Natural killer cell (primary cell): ENCODE data around the gene DSTYK. TPM values are rescaled to one million over a fixed set of nuclear protein-coding genes. Genes with fewer than 3 reads are reported as not detected.

Source experiments
- ATAC-seq, 3 donors: fragments of 150-1000 bp in 2 of 3; fragments of 200-7000 bp in 1 of 3; cut with Tn5 transposase; 1 replicate in 1 of 3; 2 replicates in 2 of 3; pipeline ENCODE4 v1.10.0; 2021; ENCODE audit warnings: mild to moderate bottlenecking in 2 of 3, moderate library complexity in 2 of 3
- DNase-seq, 2 donors: peaks; one replicate each; pipeline versions ENCODE4 v3.0.0 to v3.0.0-alpha.2; 2013 to 2021; ENCODE audit warnings: mixed read lengths in 1 of 2
- H3K27ac ChIP-seq: one replicate; pipeline ENCODE4 v1.5.1; 2013; ENCODE audit warnings: mild to moderate bottlenecking, low read length
- H3K27me3 ChIP-seq: one replicate; pipeline ENCODE4 v1.6.1; 2013; ENCODE audit warnings: low read length; ENCODE audit not compliant: control insufficient read depth, insufficient read depth
- H3K36me3 ChIP-seq: one replicate; pipeline ENCODE4 v1.6.1; 2013; ENCODE audit warnings: low read length; ENCODE audit not compliant: control insufficient read depth, insufficient read depth
- H3K4me1 ChIP-seq: one replicate; pipeline ENCODE4 v1.6.1; 2013; ENCODE audit warnings: low read length; ENCODE audit not compliant: control insufficient read depth, insufficient read depth
- H3K4me3 ChIP-seq: one replicate; pipeline ENCODE4 v1.5.1; 2013; ENCODE audit warnings: low read length
- H3K9me3 ChIP-seq: one replicate; pipeline ENCODE4 v1.6.1; 2013; ENCODE audit warnings: low read length; ENCODE audit not compliant: control insufficient read depth, insufficient read depth
- H3K27ac Mint-ChIP-seq, 2 donors: one replicate each; pipeline ENCODE4 v1.8.0; 2022; ENCODE audit warnings: mild to moderate bottlenecking in 2 of 2, mixed read lengths in 2 of 2, moderate library complexity in 1 of 2
- H3K27me3 Mint-ChIP-seq, 2 donors: one replicate each; pipeline ENCODE4 v1.8.0; 2022; ENCODE audit warnings: low read depth in 2 of 2, mixed read lengths in 2 of 2
- H3K36me3 Mint-ChIP-seq: one replicate; pipeline ENCODE4 v1.8.0; 2022; ENCODE audit warnings: mixed read lengths
- H3K4me1 Mint-ChIP-seq, 2 donors: one replicate each; pipeline ENCODE4 v1.8.0; 2022; ENCODE audit warnings: mixed read lengths in 2 of 2
- H3K4me3 Mint-ChIP-seq: one replicate; pipeline ENCODE4 v1.8.0; 2022; ENCODE audit warnings: mild to moderate bottlenecking, moderate library complexity, mixed read lengths
- H3K9me3 Mint-ChIP-seq, 2 donors: one replicate each; pipeline ENCODE4 v1.8.0; 2022; ENCODE audit warnings: mixed read lengths in 2 of 2
- WGBS: methylation state at CpG from one replicate; pipeline ENCODE4 v1.1.7; 2013; ENCODE audit warnings: missing lambda C conversion rate; ENCODE audit not compliant: insufficient coverage; 5-methylcytosine and 5-hydroxymethylcytosine counted together
- intact Hi-C: fragments of 100-400 bp; cut with micrococcal nuclease; formaldehyde crosslinking; loops from one replicate; pipeline ENCODE4 v1.14.2; 2022
- total RNA-seq, 4 donors: library from RNA; stranded (reverse); fragments of 120-200 nt in 1 of 4; gene quantifications; one replicate each; pipeline versions ENCODE4 v1.2.3 to v1.2.4, GENCODE V29; 2013 to 2022
- TF ChIP-seq, protein P1 (sequence below): fragments of 200-600 bp; IDR thresholded peaks from one replicate; pipeline ENCODE4 v1.8.0; 2022; ENCODE audit warnings: antibody characterized with exemption

The DSTYK gene
- total RNA-seq, 3 donors from 2014 or later (not counting 1 experiment from before 2014, with no cell fraction given) = 9.9 to 17.5 (median 14.9) TPM

DNA sequence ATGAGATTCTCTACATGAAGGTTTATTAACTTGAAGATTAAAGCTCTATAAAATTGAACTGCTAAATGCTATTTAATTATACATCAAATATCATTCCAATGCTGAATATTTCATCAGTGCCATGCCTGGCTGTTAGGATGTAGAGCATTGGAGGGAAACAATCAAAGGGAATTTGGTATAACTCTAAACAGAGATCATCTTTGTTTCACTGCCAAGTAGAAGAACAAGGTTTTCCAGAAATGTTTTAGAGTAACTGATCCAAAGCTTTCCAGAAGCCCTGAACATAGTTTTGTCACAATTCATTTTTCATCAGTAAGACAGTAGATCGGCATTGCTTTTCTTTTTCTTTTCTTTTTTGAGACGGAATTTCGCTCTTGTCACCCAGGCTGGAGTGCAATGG lies 5.9 kb upstream of the DSTYK start:
- Histone ChIP-seq H3K36me3 (no peaks in the 10 kb centered on the region), H3K27ac (no peak overlapping the region), H3K27me3 (no peaks in the 10 kb centered on the region), H3K4me3 (no peak overlapping the region), H3K4me1 (no peaks in the 10 kb centered on the region), H3K9me3 (no peaks in the 10 kb centered on the region)
- Mint-ChIP-seq H3K27me3 (peaks cover 11 to 17% of the 10 kb centered on the region in 2 donors), H3K4me1 (peaks cover under 1 to 2% of the 10 kb centered on the region in 2 donors), H3K9me3 (no peaks in the 10 kb centered on the region), H3K4me3 (no peak overlapping the region), H3K36me3 (no peaks in the 10 kb centered on the region), H3K27ac (no peak overlapping the region)
- TF ChIP-seq, protein P1, sequence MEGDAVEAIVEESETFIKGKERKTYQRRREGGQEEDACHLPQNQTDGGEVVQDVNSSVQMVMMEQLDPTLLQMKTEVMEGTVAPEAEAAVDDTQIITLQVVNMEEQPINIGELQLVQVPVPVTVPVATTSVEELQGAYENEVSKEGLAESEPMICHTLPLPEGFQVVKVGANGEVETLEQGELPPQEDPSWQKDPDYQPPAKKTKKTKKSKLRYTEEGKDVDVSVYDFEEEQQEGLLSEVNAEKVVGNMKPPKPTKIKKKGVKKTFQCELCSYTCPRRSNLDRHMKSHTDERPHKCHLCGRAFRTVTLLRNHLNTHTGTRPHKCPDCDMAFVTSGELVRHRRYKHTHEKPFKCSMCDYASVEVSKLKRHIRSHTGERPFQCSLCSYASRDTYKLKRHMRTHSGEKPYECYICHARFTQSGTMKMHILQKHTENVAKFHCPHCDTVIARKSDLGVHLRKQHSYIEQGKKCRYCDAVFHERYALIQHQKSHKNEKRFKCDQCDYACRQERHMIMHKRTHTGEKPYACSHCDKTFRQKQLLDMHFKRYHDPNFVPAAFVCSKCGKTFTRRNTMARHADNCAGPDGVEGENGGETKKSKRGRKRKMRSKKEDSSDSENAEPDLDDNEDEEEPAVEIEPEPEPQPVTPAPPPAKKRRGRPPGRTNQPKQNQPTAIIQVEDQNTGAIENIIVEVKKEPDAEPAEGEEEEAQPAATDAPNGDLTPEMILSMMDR = no peak
- intact Hi-C loops = no loop called here
- ATAC-seq = no peak
- DNase-seq = no peak
- WGBS = 89% methylated on average over 3 of the region's 3 CpGs

DNA sequence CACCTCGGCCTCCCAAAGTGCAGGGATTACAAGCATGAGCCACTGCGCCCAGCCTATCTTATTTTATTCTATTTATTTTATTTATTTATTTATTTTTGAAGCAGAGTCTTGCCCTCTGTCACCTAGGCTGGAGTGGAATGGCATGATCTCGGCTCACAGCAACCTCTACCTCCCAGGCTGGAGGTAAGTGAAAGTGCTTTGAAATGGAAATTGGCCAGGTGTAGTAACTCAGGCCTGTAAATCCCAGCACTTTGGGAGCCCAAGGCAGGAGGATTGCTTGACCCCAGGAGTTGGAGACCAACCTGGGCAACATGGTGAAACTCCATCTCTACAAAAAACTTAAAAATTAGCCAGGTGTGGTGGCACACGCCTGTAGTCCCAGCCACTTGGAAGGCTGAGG lies 5.1 kb upstream of the DSTYK start:
- Mint-ChIP-seq H3K27me3 (peaks cover 5 to 17% of the 10 kb centered on the region in 2 donors), H3K27ac (no peak overlapping the region), H3K4me3 (no peak overlapping the region), H3K4me1 (peaks cover 9 to 10% of the 10 kb centered on the region in 2 donors), H3K9me3 (no peaks in the 10 kb centered on the region), H3K36me3 (no peaks in the 10 kb centered on the region)
- Histone ChIP-seq H3K4me1 (peaks cover 4% of the 10 kb centered on the region), H3K9me3 (no peaks in the 10 kb centered on the region), H3K36me3 (no peaks in the 10 kb centered on the region), H3K27me3 (no peaks in the 10 kb centered on the region), H3K27ac (no peak overlapping the region), H3K4me3 (no peak overlapping the region)
- ATAC-seq (no peak), DNase-seq (no peak)
- 100% methylated on average over 2 of the region's 4 CpGs for WGBS
- TF ChIP-seq, protein P1 = no peak
- intact Hi-C loops = no loop called here

DNA sequence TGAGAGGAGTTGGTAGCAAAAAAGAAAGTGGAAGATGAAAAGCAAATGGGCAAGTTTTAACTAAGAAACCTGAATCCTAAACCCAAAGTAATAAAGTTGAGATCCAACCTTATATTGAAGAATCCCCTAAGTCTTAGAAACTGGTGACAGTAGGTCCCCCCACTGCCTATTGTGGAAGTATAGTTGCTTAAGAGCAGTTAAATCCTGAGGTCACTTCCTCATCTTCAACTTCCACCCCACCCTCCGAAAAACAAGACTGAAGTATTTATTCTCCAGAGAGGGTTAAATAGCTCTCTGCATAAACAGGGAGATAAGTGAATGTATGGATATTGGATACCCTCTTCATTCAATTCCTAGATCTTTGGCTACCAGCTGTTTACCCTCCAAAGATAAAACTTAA lies 3.3 kb upstream of the DSTYK start:
- TF ChIP-seq, protein P1 = no peak
- no CpG with 5 or more reads among the region's 1 CpG for WGBS
- intact Hi-C loops = no loop called here
- no peak for DNase-seq
- no peak for ATAC-seq
- Histone ChIP-seq H3K4me1 (peaks cover 12% of the 10 kb centered on the region), H3K4me3 (no peak overlapping the region), H3K9me3 (no peaks in the 10 kb centered on the region), H3K36me3 (no peaks in the 10 kb centered on the region), H3K27me3 (no peaks in the 10 kb centered on the region), H3K27ac (no peak overlapping the region)
- Mint-ChIP-seq H3K4me3 (no peak overlapping the region), H3K9me3 (no peaks in the 10 kb centered on the region), H3K27ac (no peak overlapping the region), H3K27me3 (peaks cover 3 to 17% of the 10 kb centered on the region in 2 donors), H3K4me1 (peaks cover 24 to 27% of the 10 kb centered on the region in 2 donors), H3K36me3 (no peaks in the 10 kb centered on the region)
